ENCODE results near the gene GAS5.

DNA sequence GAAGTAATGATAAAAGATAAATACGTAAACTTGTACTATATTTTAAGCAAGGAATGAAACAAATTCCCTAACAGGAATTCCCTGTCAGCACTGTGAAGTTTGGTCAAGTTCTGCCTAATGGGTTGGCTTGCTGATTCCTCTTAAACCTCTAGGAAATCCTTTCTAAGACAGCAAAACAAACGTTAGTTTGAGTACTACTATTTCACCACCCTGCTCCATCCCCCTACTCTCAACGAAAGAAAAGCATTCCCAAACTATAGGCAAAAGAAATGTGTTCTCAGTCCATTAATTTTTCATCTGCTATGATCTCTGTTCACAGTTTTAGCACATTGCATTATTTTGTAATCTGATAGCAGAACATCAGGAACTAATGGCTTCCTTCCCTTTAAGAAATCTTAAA is 33.2 kb upstream of the GAS5 start:
- TF ChIP-seq, protein P1, sequence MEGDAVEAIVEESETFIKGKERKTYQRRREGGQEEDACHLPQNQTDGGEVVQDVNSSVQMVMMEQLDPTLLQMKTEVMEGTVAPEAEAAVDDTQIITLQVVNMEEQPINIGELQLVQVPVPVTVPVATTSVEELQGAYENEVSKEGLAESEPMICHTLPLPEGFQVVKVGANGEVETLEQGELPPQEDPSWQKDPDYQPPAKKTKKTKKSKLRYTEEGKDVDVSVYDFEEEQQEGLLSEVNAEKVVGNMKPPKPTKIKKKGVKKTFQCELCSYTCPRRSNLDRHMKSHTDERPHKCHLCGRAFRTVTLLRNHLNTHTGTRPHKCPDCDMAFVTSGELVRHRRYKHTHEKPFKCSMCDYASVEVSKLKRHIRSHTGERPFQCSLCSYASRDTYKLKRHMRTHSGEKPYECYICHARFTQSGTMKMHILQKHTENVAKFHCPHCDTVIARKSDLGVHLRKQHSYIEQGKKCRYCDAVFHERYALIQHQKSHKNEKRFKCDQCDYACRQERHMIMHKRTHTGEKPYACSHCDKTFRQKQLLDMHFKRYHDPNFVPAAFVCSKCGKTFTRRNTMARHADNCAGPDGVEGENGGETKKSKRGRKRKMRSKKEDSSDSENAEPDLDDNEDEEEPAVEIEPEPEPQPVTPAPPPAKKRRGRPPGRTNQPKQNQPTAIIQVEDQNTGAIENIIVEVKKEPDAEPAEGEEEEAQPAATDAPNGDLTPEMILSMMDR (IDR thresholded peaks at IDR 0.05; ENCODE audit: low read depth, low read length, missing input control): no peak
- no peak for TF ChIP-seq REST (IDR thresholded peaks at IDR 0.05)
- TF ChIP-seq TAF1 (conservative IDR thresholded peaks at IDR 0.05): no peak
- no peak for TF ChIP-seq RAD21 (IDR thresholded peaks at IDR 0.05)
- TF ChIP-seq RXRA (IDR thresholded peaks at IDR 0.05): no peak
- TF ChIP-seq GABPA (IDR thresholded peaks at IDR 0.05 in 1 of 2, conservative IDR thresholded peaks at IDR 0.05 in 1 of 2): no peak
- TF ChIP-seq JUND (IDR thresholded peaks at IDR 0.05): no peak
- no peak for TF ChIP-seq EGR1 (IDR thresholded peaks at IDR 0.05; ENCODE audit: low read depth in 2 of 2)
- TF ChIP-seq, protein P2, sequence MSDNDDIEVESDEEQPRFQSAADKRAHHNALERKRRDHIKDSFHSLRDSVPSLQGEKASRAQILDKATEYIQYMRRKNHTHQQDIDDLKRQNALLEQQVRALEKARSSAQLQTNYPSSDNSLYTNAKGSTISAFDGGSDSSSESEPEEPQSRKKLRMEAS (IDR thresholded peaks at IDR 0.05): no peak

Data from liver (tissue), 3 donors.